ENCODE data around the gene C14orf132.

The C14orf132 gene

GRCh38 chr14:96051231-96051630 is 12.1 kb downstream of the C14orf132 start:
- no peak for TF ChIP-seq POLR2A (IDR thresholded peaks at IDR 0.05; ENCODE audit: low read depth, low read length)
- no peak for TF ChIP-seq TAF1 (IDR thresholded peaks at IDR 0.05; ENCODE audit: low read depth, low read length)
- TF ChIP-seq PAX5 (IDR thresholded peaks at IDR 0.05; ENCODE audit: insufficient read depth, low read length, severe bottlenecking): no peak
- no peak for TF ChIP-seq SPI1 (IDR thresholded peaks at IDR 0.05; ENCODE audit: low read depth, low read length)
- TF ChIP-seq POLR2AphosphoS5 (IDR thresholded peaks at IDR 0.05; ENCODE audit: low read depth, low read length): no peak
- no peak for TF ChIP-seq POU2F2 (IDR thresholded peaks at IDR 0.05; ENCODE audit: low read depth, low read length)
- FAIRE-seq (no peak), DNase-seq (ENCODE audit: insufficient read length, low spot score) (no peak)

- DNase-seq (ENCODE audit: insufficient read length, low spot score): no peak
- TF ChIP-seq POLR2AphosphoS5 (IDR thresholded peaks at IDR 0.05; ENCODE audit: low read depth, low read length): no peak
- TF ChIP-seq POLR2A (IDR thresholded peaks at IDR 0.05; ENCODE audit: low read depth, low read length): no peak
- TF ChIP-seq PAX5 (IDR thresholded peaks at IDR 0.05; ENCODE audit: insufficient read depth, low read length, severe bottlenecking): no peak
- TF ChIP-seq SPI1 (IDR thresholded peaks at IDR 0.05; ENCODE audit: low read depth, low read length): no peak
- TF ChIP-seq POU2F2 (IDR thresholded peaks at IDR 0.05; ENCODE audit: low read depth, low read length): no peak
- no peak for TF ChIP-seq TAF1 (IDR thresholded peaks at IDR 0.05; ENCODE audit: low read depth, low read length)
- no peak for FAIRE-seq
These were observed 12.7 kb downstream of the C14orf132 start for GRCh38 chr14:96051642-96052540.

GRCh38 chr14:96052541-96053247 is 13.5 kb downstream of the C14orf132 start:
- TF ChIP-seq SPI1 (IDR thresholded peaks at IDR 0.05; ENCODE audit: low read depth, low read length): no peak
- TF ChIP-seq POLR2A (IDR thresholded peaks at IDR 0.05; ENCODE audit: low read depth, low read length): no peak
- no peak for TF ChIP-seq POU2F2 (IDR thresholded peaks at IDR 0.05; ENCODE audit: low read depth, low read length)
- TF ChIP-seq POLR2AphosphoS5 (IDR thresholded peaks at IDR 0.05; ENCODE audit: low read depth, low read length): no peak
- no peak for TF ChIP-seq PAX5 (IDR thresholded peaks at IDR 0.05; ENCODE audit: insufficient read depth, low read length, severe bottlenecking)
- no peak for TF ChIP-seq TAF1 (IDR thresholded peaks at IDR 0.05; ENCODE audit: low read depth, low read length)
- FAIRE-seq (no peak), DNase-seq (ENCODE audit: insufficient read length, low spot score) (no peak)

- TF ChIP-seq POU2F2 (IDR thresholded peaks at IDR 0.05; ENCODE audit: low read depth, low read length) (no peak), POLR2A (IDR thresholded peaks at IDR 0.05; ENCODE audit: low read depth, low read length) (no peak), SPI1 (IDR thresholded peaks at IDR 0.05; ENCODE audit: low read depth, low read length) (no peak), PAX5 (IDR thresholded peaks at IDR 0.05; ENCODE audit: insufficient read depth, low read length, severe bottlenecking) (no peak), TAF1 (IDR thresholded peaks at IDR 0.05; ENCODE audit: low read depth, low read length) (no peak), POLR2AphosphoS5 (IDR thresholded peaks at IDR 0.05; ENCODE audit: low read depth, low read length) (no peak)
- FAIRE-seq: no peak
- DNase-seq (ENCODE audit: insufficient read length, low spot score): no peak
These were observed 14.1 kb downstream of the C14orf132 start for GRCh38 chr14:96053248-96053599.

- TF ChIP-seq POLR2AphosphoS5 (IDR thresholded peaks at IDR 0.05; ENCODE audit: low read depth, low read length) (no peak), PAX5 (IDR thresholded peaks at IDR 0.05; ENCODE audit: insufficient read depth, low read length, severe bottlenecking) (no peak), TAF1 (IDR thresholded peaks at IDR 0.05; ENCODE audit: low read depth, low read length) (no peak), SPI1 (IDR thresholded peaks at IDR 0.05; ENCODE audit: low read depth, low read length) (no peak), POLR2A (IDR thresholded peaks at IDR 0.05; ENCODE audit: low read depth, low read length) (no peak), POU2F2 (IDR thresholded peaks at IDR 0.05; ENCODE audit: low read depth, low read length) (no peak)
- DNase-seq (ENCODE audit: insufficient read length, low spot score) (no peak), FAIRE-seq (no peak)
These were observed 14.6 kb downstream of the C14orf132 start for GRCh38 chr14:96053600-96054381.

GRCh38 chr14:96054661-96055060 is 15.5 kb downstream of the C14orf132 start:
- DNase-seq (ENCODE audit: insufficient read length, low spot score): no peak
- TF ChIP-seq SPI1 (IDR thresholded peaks at IDR 0.05; ENCODE audit: low read depth, low read length): no peak
- TF ChIP-seq PAX5 (IDR thresholded peaks at IDR 0.05; ENCODE audit: insufficient read depth, low read length, severe bottlenecking): no peak
- no peak for TF ChIP-seq POU2F2 (IDR thresholded peaks at IDR 0.05; ENCODE audit: low read depth, low read length)
- no peak for TF ChIP-seq POLR2AphosphoS5 (IDR thresholded peaks at IDR 0.05; ENCODE audit: low read depth, low read length)
- TF ChIP-seq TAF1 (IDR thresholded peaks at IDR 0.05; ENCODE audit: low read depth, low read length): no peak
- no peak for TF ChIP-seq POLR2A (IDR thresholded peaks at IDR 0.05; ENCODE audit: low read depth, low read length)
- FAIRE-seq: no peak

GRCh38 chr14:96055065-96055752 is 16.0 kb downstream of the C14orf132 start:
- FAIRE-seq (no peak), DNase-seq (ENCODE audit: insufficient read length, low spot score) (no peak)
- TF ChIP-seq POLR2AphosphoS5 (IDR thresholded peaks at IDR 0.05; ENCODE audit: low read depth, low read length): no peak
- no peak for TF ChIP-seq TAF1 (IDR thresholded peaks at IDR 0.05; ENCODE audit: low read depth, low read length)
- TF ChIP-seq POU2F2 (IDR thresholded peaks at IDR 0.05; ENCODE audit: low read depth, low read length): no peak
- TF ChIP-seq SPI1 (IDR thresholded peaks at IDR 0.05; ENCODE audit: low read depth, low read length): no peak
- TF ChIP-seq POLR2A (IDR thresholded peaks at IDR 0.05; ENCODE audit: low read depth, low read length): no peak
- no peak for TF ChIP-seq PAX5 (IDR thresholded peaks at IDR 0.05; ENCODE audit: insufficient read depth, low read length, severe bottlenecking)

- DNase-seq (ENCODE audit: insufficient read length, low spot score) (no peak), FAIRE-seq (no peak)
- TF ChIP-seq POLR2A (IDR thresholded peaks at IDR 0.05; ENCODE audit: low read depth, low read length): no peak
- TF ChIP-seq POU2F2 (IDR thresholded peaks at IDR 0.05; ENCODE audit: low read depth, low read length): no peak
- no peak for TF ChIP-seq TAF1 (IDR thresholded peaks at IDR 0.05; ENCODE audit: low read depth, low read length)
- no peak for TF ChIP-seq PAX5 (IDR thresholded peaks at IDR 0.05; ENCODE audit: insufficient read depth, low read length, severe bottlenecking)
- TF ChIP-seq POLR2AphosphoS5 (IDR thresholded peaks at IDR 0.05; ENCODE audit: low read depth, low read length): no peak
- no peak for TF ChIP-seq SPI1 (IDR thresholded peaks at IDR 0.05; ENCODE audit: low read depth, low read length)
These were observed 16.8 kb downstream of the C14orf132 start for GRCh38 chr14:96055753-96056508.
